ENCODE data around the gene PPP1R15A.
"Not testable (repeated sequence)": the region's sequence is repeated elsewhere in the genome, so short reads cannot be mapped to it uniquely, and the experiment has no call there.

PPP1R15A gene

DNA sequence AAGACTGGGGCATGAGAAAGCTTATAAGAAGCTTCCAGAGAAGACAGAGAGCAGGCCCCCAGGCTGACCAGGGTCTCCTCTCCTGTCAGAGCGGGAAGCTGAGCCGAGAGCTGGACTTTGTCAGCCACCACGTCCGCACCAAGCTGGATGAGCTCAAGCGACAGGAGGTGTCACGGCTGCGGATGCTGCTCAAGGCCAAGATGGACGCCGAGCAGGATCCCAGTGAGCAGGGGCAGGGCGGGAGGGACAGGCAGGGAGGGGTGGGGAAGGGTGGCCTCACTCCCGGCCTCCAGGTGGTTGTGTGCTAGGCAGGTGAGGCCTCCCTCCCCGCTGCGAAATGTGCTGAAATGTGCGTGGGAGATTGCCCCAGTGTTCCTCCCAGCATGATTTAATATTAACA, 33.4 kb downstream of the PPP1R15A start:
- no peak overlapping the region for H3K4me3 ChIP-seq
- no peak overlapping the region for H3K27ac ChIP-seq

DNA sequence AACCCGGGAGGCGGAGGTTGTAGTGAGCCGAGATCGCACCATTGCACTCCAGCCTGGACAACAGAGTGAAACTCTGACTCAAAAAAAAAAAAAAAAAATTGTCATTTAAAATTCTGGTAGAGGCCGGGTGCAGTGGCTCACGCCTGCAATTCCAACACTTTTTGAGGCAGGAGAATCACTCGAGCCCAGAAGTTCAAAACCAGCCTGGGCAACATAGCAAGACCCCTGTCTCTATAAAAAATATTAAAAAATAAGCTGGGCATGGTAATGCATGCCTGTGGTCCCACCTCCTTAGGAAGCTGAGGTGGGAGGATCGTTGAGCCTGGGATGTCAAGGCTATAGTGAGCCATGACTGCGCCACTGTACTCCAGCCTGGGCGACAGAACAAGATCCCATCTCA, 34.1 kb downstream of the PPP1R15A start:
- Histone ChIP-seq H3K27ac (no peak overlapping the region), H3K4me3 (no peak overlapping the region)

DNA sequence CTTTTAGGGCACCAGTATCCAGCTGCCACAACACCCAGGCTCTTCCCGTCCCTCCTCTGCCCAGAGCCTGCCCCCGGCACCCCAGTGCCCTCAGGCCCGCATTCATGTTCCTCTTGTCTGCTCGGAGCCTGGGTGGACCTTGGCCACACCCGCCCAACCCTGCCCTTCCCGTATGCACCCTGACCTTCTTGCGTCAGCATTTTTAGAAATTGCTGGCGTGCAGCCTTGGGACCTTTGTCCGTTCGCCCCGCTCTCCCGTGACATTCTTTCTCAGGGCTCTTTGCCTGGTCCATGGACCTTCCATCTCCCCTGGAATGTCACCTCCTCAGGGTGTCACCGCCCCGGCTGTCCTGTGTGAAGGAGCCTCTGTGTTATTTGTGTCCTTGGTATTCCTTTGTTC, 35.5 kb downstream of the PPP1R15A start:
- H3K4me3 ChIP-seq, result no peak overlapping the region
- H3K27ac ChIP-seq, result peak overlapping the region in 2 of 21 experiments; percentile 44 to 47

GRCh38 chr19:48909424-48910077, 37.3 kb downstream of the PPP1R15A start:
- H3K27ac ChIP-seq, result peak overlapping the region in 3 of 21 experiments; percentile 23 to 49 (median 40)

DNA sequence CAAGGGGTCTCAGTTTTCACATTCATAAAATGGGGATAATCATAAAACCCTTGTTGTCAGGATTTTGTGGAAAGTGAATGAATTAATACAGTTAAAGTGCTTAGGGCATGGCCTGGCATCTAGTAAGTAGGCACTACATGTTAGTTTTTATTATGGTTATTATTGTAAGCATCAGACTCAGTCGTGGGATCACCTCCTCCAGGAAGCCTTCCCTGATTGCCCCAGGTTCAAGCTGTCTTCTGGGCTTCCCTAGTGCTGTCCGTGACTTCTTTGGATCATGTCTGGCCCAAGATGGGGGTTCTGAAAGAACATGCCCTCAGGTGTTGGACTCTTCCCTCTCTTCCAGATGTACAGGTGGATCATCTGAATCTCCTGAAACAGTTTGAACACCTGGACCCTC, 38.6 kb downstream of the PPP1R15A start:
- Histone ChIP-seq H3K27ac (no peak overlapping the region), H3K4me3 (no peak overlapping the region)

More at GRCh38 chr19:48909424-48910077, 37.3 kb downstream of the PPP1R15A start:
- not testable (repeated sequence) for H3K4me3 ChIP-seq

- Histone ChIP-seq H3K4me3 (no peak overlapping the region), H3K27ac (no peak overlapping the region)
These were observed 41.1 kb downstream of the PPP1R15A start for GRCh38 chr19:48913114-48913889.

DNA sequence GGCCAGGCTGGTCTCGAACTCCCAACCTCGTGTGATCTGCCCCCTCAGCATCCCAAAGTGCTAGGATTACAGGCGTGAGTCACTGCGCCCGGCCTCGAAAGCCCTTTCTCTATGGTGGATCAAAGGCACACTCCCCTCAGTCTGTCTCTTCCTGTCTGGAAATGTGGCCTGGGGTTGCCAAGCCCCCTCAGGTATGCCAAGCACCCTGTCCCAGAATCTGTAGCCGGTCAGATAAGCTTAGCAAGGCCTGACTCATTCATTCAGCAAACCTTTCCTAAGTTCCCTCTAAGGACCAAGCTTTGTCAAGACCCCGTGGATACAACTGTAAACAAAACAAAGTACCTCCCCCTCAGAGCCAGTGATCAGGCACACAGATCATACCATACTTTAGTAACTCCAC, 42.0 kb downstream of the PPP1R15A start:
- Histone ChIP-seq H3K27ac (no peak overlapping the region), H3K4me3 (no peak overlapping the region)

- H3K4me3 ChIP-seq, result no peak overlapping the region
- H3K27ac ChIP-seq, result no peak overlapping the region
These were observed 43.5 kb downstream of the PPP1R15A start for GRCh38 chr19:48915757-48916156.

- Histone ChIP-seq H3K4me3 (no peak overlapping the region), H3K27ac (no peak overlapping the region)
These were observed 45.9 kb downstream of the PPP1R15A start for GRCh38 chr19:48918071-48918470.

- no peak overlapping the region for H3K27ac ChIP-seq
- no peak overlapping the region for H3K4me3 ChIP-seq
These were observed 46.6 kb downstream of the PPP1R15A start for GRCh38 chr19:48918801-48919247.

- H3K27ac ChIP-seq, H3K4me3 ChIP-seq: not testable (repeated sequence)
These were observed 47.0 kb downstream of the PPP1R15A start for GRCh38 chr19:48919271-48919670.

DNA sequence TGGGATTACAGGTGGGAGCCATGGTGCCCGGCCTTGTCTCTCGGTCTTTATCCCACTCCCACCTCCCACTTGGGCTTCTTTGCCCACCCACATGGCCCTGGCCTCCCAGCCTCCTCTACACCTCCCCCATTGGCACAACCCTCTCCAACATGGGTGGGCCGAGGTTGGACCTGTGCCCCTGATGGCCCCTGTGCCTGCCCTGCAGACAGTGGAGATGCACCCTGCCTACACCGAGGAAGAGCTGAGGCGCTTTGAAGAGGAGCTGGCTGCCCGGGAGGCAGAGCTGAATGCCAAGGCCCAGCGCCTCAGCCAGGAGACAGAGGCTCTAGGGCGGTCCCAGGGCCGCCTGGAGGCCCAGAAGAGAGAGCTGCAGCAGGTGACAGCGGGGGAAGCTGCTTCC, 48.7 kb downstream of the PPP1R15A start:
- H3K4me3 ChIP-seq, result no peak overlapping the region

DNA sequence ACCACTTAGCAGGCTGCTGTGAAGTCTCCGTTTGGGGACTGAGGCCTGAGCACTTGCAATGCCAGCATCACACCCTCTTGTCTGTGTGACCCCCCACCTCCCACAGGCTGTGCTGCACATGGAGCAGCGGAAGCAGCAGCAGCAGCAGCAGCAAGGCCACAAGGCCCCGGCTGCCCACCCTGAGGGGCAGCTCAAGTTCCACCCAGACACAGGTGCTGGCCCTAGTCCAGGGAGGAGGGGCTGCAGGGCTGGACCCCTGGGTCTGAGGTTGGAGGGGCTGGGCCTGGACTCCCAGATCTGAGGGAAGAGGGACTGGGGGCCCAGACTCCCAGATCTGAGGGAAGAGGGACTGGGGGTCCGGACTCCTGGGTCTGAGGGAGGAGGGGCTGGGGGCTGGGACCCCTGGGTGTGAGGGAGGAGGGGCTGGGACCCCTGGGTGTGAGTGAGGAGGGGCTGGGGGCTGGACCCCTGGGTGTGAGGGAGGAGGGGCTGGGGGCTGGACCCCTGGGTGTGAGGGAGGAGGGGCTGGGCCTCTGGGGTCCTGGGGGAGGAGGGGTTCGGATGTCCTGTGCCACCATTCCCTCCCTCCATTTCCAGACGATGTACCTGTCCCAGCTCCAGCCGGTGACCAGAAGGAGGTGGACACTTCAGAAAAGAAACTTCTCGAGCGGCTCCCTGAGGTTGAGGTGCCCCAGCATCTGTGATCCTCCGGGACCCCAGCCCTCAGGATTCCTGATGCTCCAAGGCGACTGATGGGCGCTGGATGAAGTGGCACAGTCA, 49.7 kb downstream of the PPP1R15A start:
- Histone ChIP-seq H3K27ac (no peak overlapping the region), H3K4me3 (no peak overlapping the region)

More for the DNA sequence above, 48.7 kb downstream of the PPP1R15A start:
- no peak overlapping the region for H3K27ac ChIP-seq

- Histone ChIP-seq H3K27ac (no peak overlapping the region), H3K4me3 (no peak overlapping the region)
These were observed 50.6 kb downstream of the PPP1R15A start for GRCh38 chr19:48922548-48923490.

DNA sequence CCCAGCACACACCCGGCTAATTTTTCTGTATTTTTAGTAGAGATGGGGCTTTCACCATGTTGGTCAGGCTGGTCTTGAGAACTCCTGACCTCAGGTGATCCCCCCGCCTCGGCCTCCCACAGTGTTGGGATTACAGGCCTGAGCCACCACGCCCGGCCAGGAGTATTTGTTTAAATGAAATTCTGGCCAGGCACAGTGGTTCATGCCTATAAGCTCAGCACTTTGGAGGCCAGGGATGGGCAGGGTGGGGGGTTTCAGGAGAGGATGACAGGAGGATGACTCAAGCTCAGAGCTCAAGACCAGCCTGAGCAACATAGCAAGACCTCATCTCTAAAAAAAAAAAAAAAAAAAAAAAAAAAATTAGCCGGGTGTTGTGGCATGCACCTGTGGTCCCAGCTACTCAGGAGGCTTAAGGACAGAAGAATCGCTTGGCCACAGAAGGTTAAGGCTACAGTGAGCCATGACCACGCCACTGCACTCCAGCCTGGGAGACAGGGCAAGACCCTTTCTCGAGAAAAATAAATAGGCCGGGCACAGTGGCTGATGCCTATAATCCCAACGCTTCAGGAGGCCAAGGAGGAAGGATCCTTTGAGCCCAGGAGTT, 53.1 kb downstream of the PPP1R15A start:
- Histone ChIP-seq H3K4me3 (no peak overlapping the region), H3K27ac (peak overlapping the region in 3 of 21 experiments; percentile 16 to 26 (median 17))

All from skin epidermis (tissue), 12 donors.